Activated naive CD8-positive, alpha-beta T cell treated with anti-CD3 and anti-CD28 coated beads for 36 hours (primary cell): ENCODE measurements around the gene GPR15. TPM values are rescaled to one million over a fixed set of nuclear protein-coding genes. Genes with fewer than 3 reads are reported as not detected.
"Not testable (repeated sequence)": the region's sequence is repeated elsewhere in the genome, so short reads cannot be mapped to it uniquely, and the experiment has no call there.

ENCODE experiments used
- DNase-seq: peaks from one replicate; pipeline ENCODE4 v3.0.0; 2021
- H3K27ac Mint-ChIP-seq: one replicate; pipeline ENCODE4 v1.8.0; 2022; ENCODE audit warnings: mild to moderate bottlenecking, moderate library complexity, mixed read lengths
- H3K27me3 Mint-ChIP-seq: one replicate; pipeline ENCODE4 v1.8.0; 2022; ENCODE audit warnings: mild to moderate bottlenecking, mixed read lengths
- H3K36me3 Mint-ChIP-seq: one replicate; pipeline ENCODE4 v1.8.0; 2021; ENCODE audit warnings: mild to moderate bottlenecking, mixed read lengths
- H3K4me1 Mint-ChIP-seq: one replicate; pipeline ENCODE4 v1.8.0; 2021; ENCODE audit warnings: mixed read lengths
- H3K4me3 Mint-ChIP-seq: one replicate; pipeline ENCODE4 v1.8.0; 2022; ENCODE audit warnings: mild to moderate bottlenecking, moderate library complexity, mixed read lengths
- H3K9me3 Mint-ChIP-seq: one replicate; pipeline ENCODE4 v1.8.0; 2022; ENCODE audit warnings: mixed read lengths
- total RNA-seq, 2 experiments: library from RNA; stranded (reverse); gene quantifications; one replicate each; pipeline ENCODE4 v1.2.3, GENCODE V29; 2021

The GPR15 gene
- total RNA-seq, 2 experiments from 2014 or later: 0.52 to 1.0 TPM

DNA sequence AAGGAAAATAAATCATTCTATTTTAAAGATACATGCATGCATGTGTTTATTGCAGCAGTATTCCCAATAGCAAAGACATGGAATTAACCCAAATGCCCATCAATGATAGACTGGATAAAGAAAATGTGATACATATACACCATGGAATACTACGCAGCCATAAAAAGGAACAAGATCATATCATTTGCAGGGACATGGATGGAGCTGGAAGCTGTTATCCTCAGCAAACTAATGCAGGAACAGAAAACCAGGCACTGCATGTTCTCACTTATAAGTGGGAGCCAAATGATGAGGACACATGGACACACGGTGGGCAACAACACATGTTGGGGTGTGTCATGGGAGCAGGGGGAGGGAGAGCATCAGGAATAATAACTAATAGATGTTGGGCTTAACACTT lies 28.0 kb downstream of the GPR15 start:
- not testable (repeated sequence) for H3K4me3 Mint-ChIP-seq, H3K27ac Mint-ChIP-seq, H3K27me3 Mint-ChIP-seq, DNase-seq, H3K9me3 Mint-ChIP-seq
- Mint-ChIP-seq H3K36me3 (peaks cover 20% of the 10 kb centered on the region), H3K4me1 (peaks cover 72% of the 10 kb centered on the region)

DNA sequence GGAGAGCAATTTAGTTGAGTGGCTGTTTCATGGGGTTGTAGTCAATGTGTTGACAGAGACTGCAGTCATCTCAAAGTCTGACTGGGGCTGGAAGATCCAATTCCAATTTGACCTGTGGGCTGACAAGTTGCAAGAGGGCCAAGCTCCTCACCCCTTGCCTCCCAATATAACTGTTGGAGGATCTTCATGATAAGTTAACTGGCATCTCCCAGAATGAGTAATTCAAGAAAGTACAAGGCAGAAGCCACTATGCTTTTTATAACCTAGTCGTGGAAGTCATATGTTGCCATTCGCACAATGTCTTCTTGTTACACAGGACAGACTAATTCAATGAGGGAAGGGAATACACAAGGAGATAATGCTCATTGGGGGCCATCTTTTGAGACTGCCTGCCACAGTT lies 29.1 kb downstream of the GPR15 start:
- peaks cover 6% of the 10 kb centered on the region for H3K9me3 Mint-ChIP-seq
- peaks cover 74% of the 10 kb centered on the region for H3K4me1 Mint-ChIP-seq
- H3K36me3 Mint-ChIP-seq: peaks cover 12% of the 10 kb centered on the region
- DNase-seq: no peak
- H3K4me3 Mint-ChIP-seq: no peak overlapping the region
- peak overlapping the region; percentile 38 for H3K27ac Mint-ChIP-seq
- no peaks in the 10 kb centered on the region for H3K27me3 Mint-ChIP-seq

DNA sequence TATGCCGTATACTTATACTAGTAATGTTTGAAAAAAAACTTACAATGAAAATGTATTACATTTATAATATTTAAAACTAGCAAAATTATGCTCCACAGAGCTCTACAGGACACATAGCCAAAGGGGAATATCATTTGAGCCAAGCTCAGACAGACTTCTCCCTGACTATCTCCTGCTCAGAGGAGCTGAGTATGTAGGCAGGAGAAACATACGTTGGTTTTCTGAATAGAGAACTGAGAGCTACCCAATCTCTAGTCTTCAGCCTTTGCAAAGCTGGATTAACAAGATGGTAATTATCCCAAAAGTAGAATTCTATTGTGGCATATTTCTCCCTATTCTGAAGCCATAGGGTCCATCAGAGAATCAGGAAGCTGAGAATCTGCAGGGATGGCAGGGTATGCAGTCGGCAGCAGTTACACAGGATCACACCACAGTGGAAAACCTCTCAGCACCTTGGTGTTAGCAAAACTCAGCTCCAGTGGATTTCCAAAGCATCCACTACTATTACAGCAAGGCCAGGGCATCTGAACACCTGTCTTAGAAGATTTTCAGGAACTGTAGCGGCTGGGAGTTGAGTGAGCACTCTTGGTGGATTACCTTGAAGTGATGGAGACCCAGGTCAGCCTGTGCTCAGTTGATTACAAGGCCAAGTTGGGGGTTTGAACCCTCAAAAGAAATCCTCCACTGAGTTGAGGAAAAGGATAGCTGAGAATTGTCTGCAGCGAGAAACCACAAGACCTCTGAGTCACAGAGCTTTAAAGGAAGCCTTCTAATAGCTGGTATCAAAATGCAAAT lies 30.1 kb downstream of the GPR15 start:
- H3K4me3 Mint-ChIP-seq: peak overlapping the region; percentile 14
- H3K36me3 Mint-ChIP-seq: peaks cover 15% of the 10 kb centered on the region
- no peaks in the 10 kb centered on the region for H3K27me3 Mint-ChIP-seq
- H3K27ac Mint-ChIP-seq: peak overlapping the region; percentile 85
- peaks cover 9% of the 10 kb centered on the region for H3K9me3 Mint-ChIP-seq
- no peak for DNase-seq
- peaks cover 76% of the 10 kb centered on the region for H3K4me1 Mint-ChIP-seq

GRCh38 chr3:98563661-98564281 lies 32.0 kb downstream of the GPR15 start:
- peaks cover 11% of the 10 kb centered on the region for H3K9me3 Mint-ChIP-seq
- H3K27me3 Mint-ChIP-seq: no peaks in the 10 kb centered on the region
- no peak for DNase-seq
- H3K4me1 Mint-ChIP-seq: peaks cover 70% of the 10 kb centered on the region
- H3K4me3 Mint-ChIP-seq: peak overlapping the region; percentile 42
- peaks cover 21% of the 10 kb centered on the region for H3K36me3 Mint-ChIP-seq
- H3K27ac Mint-ChIP-seq: peak overlapping the region; percentile 98

DNA sequence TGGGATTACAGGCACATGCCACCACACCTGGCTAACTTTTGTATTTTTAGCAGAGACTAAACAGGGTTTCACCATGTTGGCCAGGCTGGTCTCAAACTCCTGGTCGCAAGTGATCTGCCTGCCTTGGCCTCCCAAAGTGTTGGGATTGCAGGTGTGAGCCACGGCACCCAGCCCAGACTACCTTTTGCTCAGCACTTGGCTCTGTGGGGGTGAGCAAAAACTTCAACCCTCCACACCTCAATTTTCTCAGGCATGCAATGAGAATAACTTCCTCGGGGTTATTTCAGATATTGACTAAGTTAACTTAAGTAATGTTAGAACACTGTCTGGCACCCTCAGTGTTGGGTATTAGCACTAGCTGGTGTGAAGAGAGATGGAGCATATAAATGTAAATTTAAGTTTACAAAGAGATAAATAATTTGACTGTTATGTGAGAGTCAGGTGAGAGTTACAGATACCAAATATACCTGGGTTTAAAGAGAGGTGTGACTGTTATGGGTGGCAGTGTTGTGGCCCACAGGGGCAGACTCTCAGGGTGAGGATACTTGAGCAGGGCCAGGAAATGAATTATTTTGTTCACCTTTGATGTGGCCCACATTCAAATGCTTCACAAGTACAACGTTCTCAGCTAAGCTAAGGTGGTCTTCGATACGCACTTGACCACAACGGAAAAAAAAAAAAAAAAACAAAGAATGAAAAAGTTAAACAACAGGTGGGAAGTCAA lies 32.7 kb downstream of the GPR15 start:
- Mint-ChIP-seq H3K4me1 (peaks cover 65% of the 10 kb centered on the region), H3K4me3 (peak overlapping the region; percentile 74), H3K9me3 (peaks cover 14% of the 10 kb centered on the region), H3K27ac (peak overlapping the region; percentile 98), H3K27me3 (no peaks in the 10 kb centered on the region), H3K36me3 (peaks cover 26% of the 10 kb centered on the region)
- DNase-seq: peak; percentile 39

- no peak for DNase-seq
- H3K9me3 Mint-ChIP-seq: peaks cover 11% of the 10 kb centered on the region
- peak overlapping the region; percentile 79 for H3K27ac Mint-ChIP-seq
- peak overlapping the region; percentile 18 for H3K4me3 Mint-ChIP-seq
- H3K4me1 Mint-ChIP-seq: peaks cover 64% of the 10 kb centered on the region
- no peaks in the 10 kb centered on the region for H3K27me3 Mint-ChIP-seq
- H3K36me3 Mint-ChIP-seq: peaks cover 25% of the 10 kb centered on the region
These were observed 33.5 kb downstream of the GPR15 start for GRCh38 chr3:98565237-98565643.

- Mint-ChIP-seq H3K27ac (peak overlapping the region; percentile 79), H3K4me3 (no peak overlapping the region)
- DNase-seq: no peak
These were observed 34.1 kb downstream of the GPR15 start for GRCh38 chr3:98565843-98566242.

GRCh38 chr3:98567666-98568270 lies 36.0 kb downstream of the GPR15 start:
- Mint-ChIP-seq H3K9me3 (peaks cover 11% of the 10 kb centered on the region), H3K4me1 (peaks cover 64% of the 10 kb centered on the region), H3K27ac (peak overlapping the region; percentile 71), H3K36me3 (peaks cover 23% of the 10 kb centered on the region), H3K4me3 (no peak overlapping the region), H3K27me3 (no peaks in the 10 kb centered on the region)
- no peak for DNase-seq

More at GRCh38 chr3:98565843-98566242, 34.1 kb downstream of the GPR15 start:
- peaks cover 11% of the 10 kb centered on the region for H3K9me3 Mint-ChIP-seq
- no peaks in the 10 kb centered on the region for H3K27me3 Mint-ChIP-seq
- peaks cover 61% of the 10 kb centered on the region for H3K4me1 Mint-ChIP-seq
- H3K36me3 Mint-ChIP-seq: peaks cover 23% of the 10 kb centered on the region

DNA sequence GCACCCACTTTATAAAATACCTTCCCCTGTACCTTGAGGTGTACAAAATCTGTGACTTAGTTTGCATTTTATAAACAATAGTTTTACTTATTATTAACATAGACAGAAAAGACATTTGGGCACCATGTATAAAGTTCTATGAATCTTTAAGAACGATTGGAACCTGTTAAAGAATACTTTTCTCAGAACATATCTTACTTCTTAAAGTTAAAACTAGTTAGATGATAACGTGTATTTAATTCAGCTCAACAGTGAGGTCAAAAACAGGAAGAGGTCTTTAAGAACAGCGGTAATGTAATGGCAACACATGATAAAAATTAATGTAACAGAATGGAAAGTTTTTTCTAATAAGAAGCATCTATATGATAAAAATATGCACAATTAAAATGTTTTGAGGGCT lies 36.6 kb downstream of the GPR15 start:
- DNase-seq: no peak
- Mint-ChIP-seq H3K4me1 (peaks cover 66% of the 10 kb centered on the region), H3K27ac (peak overlapping the region; percentile 67)

DNA sequence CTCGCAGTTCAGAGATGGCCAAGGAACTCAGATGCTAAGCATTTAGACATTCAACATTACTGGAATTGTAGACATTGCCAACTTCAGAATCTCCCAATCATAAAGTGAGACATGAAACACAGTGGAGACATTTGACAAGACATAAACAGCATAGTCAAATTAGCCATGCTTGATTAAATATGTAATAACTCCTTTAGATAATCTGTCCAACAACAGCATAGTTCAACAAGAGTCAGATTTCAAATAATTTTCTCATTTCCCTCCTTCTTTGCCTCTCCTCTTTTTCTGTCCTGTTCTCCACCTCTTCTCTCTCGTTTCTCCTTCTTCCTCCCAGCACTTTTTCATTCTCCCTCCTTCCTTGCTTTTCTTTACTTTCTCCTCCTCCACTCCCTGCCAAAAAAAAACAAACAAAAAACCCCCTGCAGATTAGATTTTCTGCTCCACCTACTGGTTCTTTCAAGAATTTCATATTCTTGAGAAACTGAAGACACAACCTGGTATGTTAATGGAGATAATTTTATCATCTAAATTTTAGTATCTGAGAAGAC lies 41.5 kb downstream of the GPR15 start:
- peaks cover 38% of the 10 kb centered on the region for H3K4me1 Mint-ChIP-seq
- no peak for DNase-seq
- H3K4me3 Mint-ChIP-seq: no peak overlapping the region

More for the DNA sequence above, 36.6 kb downstream of the GPR15 start:
- Mint-ChIP-seq H3K9me3 (peaks cover 11% of the 10 kb centered on the region), H3K27me3 (no peaks in the 10 kb centered on the region), H3K36me3 (peaks cover 23% of the 10 kb centered on the region), H3K4me3 (no peak overlapping the region)

DNA sequence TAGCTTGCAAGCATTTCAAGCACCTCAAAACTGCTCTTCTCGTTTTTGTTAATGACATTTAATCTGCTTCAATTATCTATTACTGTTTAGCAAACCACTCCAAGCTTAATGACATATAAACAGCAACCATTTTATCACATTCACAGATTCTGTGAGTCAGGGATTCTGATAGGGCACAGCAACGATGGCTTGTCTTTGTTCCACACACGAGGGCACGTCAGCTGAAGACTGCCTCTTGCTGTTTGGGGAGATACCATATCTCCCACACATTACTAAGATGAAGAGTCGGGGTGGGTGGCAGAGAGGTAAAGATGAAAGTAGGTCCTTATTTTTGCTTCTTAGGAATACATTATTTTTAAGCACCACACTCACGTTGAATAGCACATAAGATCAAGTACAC lies 42.4 kb downstream of the GPR15 start:
- no peak for DNase-seq
- peak overlapping the region; percentile 25 for H3K27ac Mint-ChIP-seq
- peaks cover 2% of the 10 kb centered on the region for H3K9me3 Mint-ChIP-seq
- H3K36me3 Mint-ChIP-seq: peaks cover 37% of the 10 kb centered on the region
- no peak overlapping the region for H3K4me3 Mint-ChIP-seq
- peaks cover 36% of the 10 kb centered on the region for H3K4me1 Mint-ChIP-seq
- no peaks in the 10 kb centered on the region for H3K27me3 Mint-ChIP-seq

More for the DNA sequence above, 41.5 kb downstream of the GPR15 start:
- peak overlapping the region; percentile 77 for H3K27ac Mint-ChIP-seq
- H3K36me3 Mint-ChIP-seq: peaks cover 38% of the 10 kb centered on the region
- peaks cover 5% of the 10 kb centered on the region for H3K9me3 Mint-ChIP-seq
- H3K27me3 Mint-ChIP-seq: no peaks in the 10 kb centered on the region

- DNase-seq: no peak
- peak overlapping the region; percentile 23 for H3K27ac Mint-ChIP-seq
- H3K4me3 Mint-ChIP-seq: no peak overlapping the region
- peaks cover 32% of the 10 kb centered on the region for H3K36me3 Mint-ChIP-seq
- H3K4me1 Mint-ChIP-seq: peaks cover 34% of the 10 kb centered on the region
- H3K9me3 Mint-ChIP-seq: no peaks in the 10 kb centered on the region
- no peaks in the 10 kb centered on the region for H3K27me3 Mint-ChIP-seq
These were observed 45.6 kb downstream of the GPR15 start for GRCh38 chr3:98577178-98577895.

DNA sequence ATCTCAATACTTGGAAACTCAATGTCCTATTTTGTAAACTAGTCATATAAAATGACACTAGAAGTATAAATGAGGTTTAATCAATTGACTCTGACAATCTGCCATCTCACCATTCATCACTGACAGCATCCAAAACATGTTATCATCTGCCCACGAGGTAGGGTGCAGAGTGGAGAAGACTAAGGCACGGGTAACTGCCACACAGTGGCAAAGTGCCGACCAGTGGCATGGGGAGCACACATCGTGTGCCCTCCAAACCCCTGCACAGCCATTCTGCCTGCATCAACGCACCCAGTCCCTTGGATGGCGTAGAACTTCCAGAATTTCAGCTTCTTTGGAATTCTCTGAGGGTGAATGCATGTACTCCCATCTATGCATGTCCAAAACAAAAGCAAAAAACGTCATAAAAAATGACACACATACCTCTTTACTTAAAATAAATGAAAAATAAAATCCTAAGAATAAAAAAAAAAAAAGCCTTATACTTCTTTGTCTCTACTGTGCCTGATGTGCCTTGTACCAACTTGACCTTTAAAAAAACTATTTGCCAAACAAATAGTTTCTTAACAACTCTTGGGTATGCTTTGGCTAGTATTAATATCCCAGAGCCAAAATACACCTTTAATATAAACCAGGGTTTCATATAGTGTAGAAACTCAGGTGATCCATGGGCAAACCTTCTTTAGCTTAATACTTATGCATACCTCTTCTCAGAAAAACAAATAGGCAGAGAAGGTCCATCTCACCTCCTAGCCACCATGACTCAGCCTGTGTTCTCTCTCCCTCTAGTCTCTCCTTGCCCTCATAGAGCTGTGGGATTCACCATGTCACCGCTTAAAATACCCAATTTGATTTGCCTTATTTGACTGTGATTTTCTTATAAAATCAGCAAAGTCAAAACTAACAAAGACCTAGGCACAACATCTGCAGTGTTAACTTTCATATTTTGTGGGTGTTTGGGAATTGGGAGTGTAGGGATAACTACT lies 48.9 kb downstream of the GPR15 start:
- H3K4me1 Mint-ChIP-seq: peaks cover 25% of the 10 kb centered on the region
- peaks cover 47% of the 10 kb centered on the region for H3K36me3 Mint-ChIP-seq
- DNase-seq: no peak
- H3K27ac Mint-ChIP-seq: no peak overlapping the region
- H3K27me3 Mint-ChIP-seq: no peaks in the 10 kb centered on the region
- no peak overlapping the region for H3K4me3 Mint-ChIP-seq
- no peaks in the 10 kb centered on the region for H3K9me3 Mint-ChIP-seq
